ENCODE data around the gene KCNN4.
A peak's percentile ranks its signal among the peaks of the same experiment; 100 is the strongest.

- no peak for TF ChIP-seq SMC3 (IDR thresholded peaks at IDR 0.05; ENCODE audit: low read depth, low read length)
- no peak for TF ChIP-seq CTCF (IDR thresholded peaks at IDR 0.05)
- no peak for TF ChIP-seq REST (IDR thresholded peaks at IDR 0.05; ENCODE audit: low read depth, low read length)
- TF ChIP-seq RFX5 (IDR thresholded peaks at IDR 0.05; ENCODE audit: low read length), result no peak
- no peak for TF ChIP-seq YY1 (IDR thresholded peaks at IDR 0.05; ENCODE audit: low read depth)
- no peak for TF ChIP-seq FOXJ3 (CRISPR knock-in tag; IDR thresholded peaks at IDR 0.05)
- TF ChIP-seq POLR2AphosphoS5 (IDR thresholded peaks at IDR 0.05; ENCODE audit: low read depth, low read length), result peak; percentile 44; the same call in 1 of the 2 replicates
- TF ChIP-seq NFIC (IDR thresholded peaks at IDR 0.05; ENCODE audit: borderline replicate concordance), result peak; percentile 63
- TF ChIP-seq EP300 (IDR thresholded peaks at IDR 0.05; ENCODE audit: borderline replicate concordance in 1 of 2, low read depth in 1 of 2, low read length in 1 of 2), result peak in 1 of 2 experiments; percentile 62; a peak in 1 of 4 replicates
Observed at GRCh38 chr19:43784241-43784980, 3.6 kb upstream of the KCNN4 start.

All from SK-N-SH (cell line).